ENCODE measurements around the gene WIZ.
"Not testable (repeated sequence)": the region's sequence is repeated elsewhere in the genome, so short reads cannot be mapped to it uniquely, and the experiment has no call there.

WIZ gene, protein sequence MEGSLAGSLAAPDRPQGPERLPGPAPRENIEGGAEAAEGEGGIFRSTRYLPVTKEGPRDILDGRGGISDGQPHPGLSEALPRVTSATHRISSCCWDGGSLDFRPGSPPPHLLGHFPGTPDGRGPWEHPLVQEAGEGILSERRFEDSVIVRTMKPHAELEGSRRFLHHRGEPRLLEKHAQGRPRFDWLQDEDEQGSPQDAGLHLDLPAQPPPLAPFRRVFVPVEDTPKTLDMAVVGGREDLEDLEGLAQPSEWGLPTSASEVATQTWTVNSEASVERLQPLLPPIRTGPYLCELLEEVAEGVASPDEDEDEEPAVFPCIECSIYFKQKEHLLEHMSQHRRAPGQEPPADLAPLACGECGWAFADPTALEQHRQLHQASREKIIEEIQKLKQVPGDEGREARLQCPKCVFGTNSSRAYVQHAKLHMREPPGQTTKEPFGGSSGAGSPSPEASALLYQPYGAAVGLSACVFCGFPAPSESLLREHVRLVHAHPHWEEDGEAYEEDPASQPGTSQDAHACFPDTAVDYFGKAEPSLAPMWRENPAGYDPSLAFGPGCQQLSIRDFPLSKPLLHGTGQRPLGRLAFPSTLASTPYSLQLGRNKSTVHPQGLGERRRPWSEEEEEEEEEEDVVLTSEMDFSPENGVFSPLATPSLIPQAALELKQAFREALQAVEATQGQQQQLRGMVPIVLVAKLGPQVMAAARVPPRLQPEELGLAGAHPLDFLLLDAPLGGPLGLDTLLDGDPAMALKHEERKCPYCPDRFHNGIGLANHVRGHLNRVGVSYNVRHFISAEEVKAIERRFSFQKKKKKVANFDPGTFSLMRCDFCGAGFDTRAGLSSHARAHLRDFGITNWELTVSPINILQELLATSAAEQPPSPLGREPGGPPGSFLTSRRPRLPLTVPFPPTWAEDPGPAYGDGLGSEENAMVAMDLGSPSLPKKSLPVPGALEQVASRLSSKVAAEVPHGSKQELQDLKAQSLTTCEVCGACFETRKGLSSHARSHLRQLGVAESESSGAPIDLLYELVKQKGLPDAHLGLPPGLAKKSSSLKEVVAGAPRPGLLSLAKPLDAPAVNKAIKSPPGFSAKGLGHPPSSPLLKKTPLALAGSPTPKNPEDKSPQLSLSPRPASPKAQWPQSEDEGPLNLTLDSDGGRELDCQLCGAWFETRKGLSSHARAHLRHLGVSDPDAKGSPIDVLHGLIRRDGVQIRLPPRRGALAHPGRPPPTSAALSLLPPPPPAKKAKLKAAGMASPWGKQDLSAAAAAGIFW (N-terminal part only)

DNA sequence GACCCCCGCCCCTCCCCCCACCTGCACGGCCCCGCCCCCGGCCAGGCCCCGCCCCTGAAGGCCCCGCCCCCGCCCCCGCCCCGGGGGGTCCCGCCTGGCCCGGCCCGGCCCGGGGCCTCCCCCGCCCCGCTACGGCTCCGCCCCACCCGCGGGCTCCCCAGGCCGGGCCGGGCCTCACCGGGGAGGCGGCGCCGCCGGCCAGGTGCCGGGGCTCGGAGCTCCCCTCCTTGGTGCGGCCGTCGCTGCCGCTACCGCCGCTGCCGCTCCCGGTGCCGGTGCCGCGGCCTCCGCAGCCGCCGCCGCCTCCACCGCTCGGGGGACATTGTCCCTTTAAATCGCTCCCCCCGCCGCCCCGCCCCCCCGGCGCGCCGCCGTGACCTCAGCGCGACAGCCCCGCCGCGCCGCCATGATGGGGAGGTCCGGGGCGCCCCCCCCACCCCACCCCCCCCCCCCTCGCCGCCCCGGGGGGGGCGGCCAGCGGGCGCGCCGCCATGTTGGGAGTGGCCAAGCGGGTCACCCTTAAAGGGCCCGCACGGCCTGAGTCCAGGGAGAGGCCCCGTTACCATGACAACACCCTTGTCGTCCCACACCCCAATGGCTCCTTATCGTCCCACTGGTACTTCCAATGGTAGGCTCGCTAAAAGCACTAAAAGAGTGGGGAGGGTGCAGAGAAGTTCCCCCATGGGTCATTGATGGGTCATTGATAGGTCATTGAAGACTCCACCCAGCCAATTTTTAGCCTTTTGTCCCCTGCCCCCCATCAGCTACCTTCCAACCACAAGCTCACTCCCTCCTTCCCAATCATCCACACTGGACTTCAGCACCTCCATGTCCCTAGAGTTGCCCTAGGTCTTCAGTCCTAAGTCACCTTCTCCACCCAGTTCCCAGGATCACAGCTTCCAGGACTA lies at the start of gene WIZ:
TSS of gene WIZ (minus strand) at position 337 of the 908 bp plus-strand sequence. CDS start 1,649 bp downstream, outside the sequence.
- peak; percentile 80 for DNase-seq (ENCODE audit: low spot score)

- no peak for DNase-seq (ENCODE audit: low spot score)
These were observed 49.2 kb upstream of the WIZ start for GRCh38 chr19:15498910-15499309.

DNA sequence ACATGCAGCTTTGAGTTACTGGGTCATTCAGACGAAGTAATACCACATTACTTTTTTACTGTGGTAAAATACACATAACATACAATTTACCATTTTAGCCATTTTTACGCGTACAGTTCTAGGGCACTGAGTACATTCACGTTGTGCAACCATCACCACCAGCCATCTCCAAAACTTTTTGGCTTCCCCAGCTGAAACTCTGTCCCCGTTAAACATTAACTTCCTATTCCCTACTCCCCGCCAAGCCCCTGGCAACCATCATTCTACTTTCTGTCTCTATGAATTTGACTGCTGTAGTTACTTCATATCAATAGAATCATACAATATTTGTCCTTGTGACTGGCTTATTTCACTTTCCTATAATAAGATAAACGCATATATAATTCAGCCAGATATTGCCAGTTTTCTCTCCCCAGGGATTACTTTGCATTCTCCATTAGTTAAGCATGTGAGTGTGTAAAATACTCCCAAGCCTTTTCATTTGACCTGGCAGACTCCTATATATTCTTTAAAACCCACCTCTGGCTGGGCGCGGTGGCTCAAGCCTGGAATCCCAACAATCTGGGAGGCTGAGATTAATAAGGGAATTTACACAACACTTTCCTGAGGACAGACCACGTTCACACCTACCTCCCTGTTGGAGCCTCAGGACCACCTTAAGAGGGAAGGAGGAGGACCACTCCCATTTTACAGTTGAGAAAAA lies 48.6 kb upstream of the WIZ start:
- no peak for DNase-seq (ENCODE audit: low spot score)

GRCh38 chr19:15495151-15495550 lies 45.4 kb upstream of the WIZ start:
- no peak for DNase-seq (ENCODE audit: low spot score)

DNA sequence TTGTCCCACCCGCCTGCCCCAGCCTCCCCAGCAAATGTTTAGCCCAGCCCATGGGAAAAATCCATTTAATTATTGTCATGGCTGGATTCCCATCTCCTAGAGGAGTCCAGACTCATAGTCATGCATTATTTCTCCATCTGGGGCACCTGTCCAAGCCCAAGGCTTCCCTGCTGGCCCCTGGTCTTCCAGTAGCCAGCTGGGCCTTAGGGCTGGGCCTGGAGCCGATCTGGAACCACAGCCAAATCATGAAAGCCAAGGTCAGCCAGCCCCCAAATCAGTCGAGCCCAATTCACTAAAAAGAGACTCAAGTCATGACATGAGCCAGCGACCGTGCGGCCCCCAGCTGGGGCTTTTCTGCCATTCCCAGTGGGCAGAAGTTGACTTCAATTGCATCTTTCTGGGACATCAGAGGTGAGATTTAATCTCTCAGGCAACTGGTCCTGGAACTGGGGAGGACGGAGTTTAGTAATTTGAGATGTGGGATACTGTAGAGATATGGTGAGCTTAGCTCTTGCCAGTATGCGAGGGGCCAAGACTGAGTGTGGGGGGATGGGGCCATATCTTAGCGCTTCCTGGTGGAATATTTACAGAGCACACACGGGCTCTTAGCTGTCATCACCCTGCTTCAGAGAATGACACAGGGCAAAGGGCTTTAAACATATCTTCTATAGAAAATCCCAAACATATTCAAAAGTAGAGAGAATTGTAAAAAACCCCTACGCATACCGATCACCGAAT lies 38.9 kb upstream of the WIZ start:
- DNase-seq (ENCODE audit: low spot score) = no peak

- DNase-seq (ENCODE audit: low spot score) = no peak
These were observed 37.3 kb upstream of the WIZ start for GRCh38 chr19:15487038-15487437.

DNA sequence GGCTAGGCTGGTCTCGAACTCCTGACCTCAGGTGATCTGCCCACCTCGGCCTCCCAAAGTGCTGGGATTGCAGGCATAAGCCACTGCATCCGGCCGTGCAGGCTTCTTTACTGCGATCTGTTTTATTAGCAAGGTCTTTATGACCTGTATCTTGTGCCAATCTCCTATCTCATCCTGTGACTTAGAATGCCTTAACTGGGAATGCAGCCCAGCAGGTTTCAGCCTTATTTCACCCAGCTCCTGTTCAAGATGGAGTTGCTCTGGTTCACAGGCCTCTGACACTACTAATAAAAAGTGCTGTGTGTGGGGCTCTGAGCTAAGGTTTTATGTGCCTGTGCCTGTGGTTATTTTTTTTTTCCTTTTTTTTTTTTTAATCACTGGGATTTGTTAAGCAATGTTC lies 36.0 kb upstream of the WIZ start:
- DNase-seq (ENCODE audit: low spot score) = not testable (repeated sequence)

DNA sequence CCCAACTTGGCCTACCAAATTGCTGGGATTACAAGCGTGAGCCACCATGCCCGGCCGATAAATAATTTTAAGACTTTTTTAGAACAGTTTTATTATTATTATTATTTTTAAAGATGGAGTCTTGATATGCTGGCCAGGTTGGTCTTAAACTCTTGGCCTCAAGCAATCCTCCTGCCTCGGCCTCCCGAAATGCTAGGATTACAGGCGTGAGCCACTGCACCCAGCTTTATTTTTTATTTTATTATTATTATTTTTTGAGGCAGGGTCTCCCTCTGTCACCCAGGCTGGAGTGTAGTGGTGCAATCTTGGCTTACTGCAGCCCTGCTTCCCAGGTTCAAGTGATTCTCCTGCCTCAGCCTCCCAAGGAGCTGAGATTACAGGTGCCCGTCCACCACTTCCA lies 31.2 kb upstream of the WIZ start:
- DNase-seq (ENCODE audit: low spot score) = not testable (repeated sequence)

- DNase-seq (ENCODE audit: low spot score) = no peak
These were observed 29.9 kb upstream of the WIZ start, which contains the start of gene PGLYRP2 for GRCh38 chr19:15479391-15480345. Gene PGLYRP2 (minus strand): TSS chr19:15479501. CDS start chr19:15479371, 130 bp downstream.

GRCh38 chr19:15476325-15476724 lies 26.6 kb upstream of the WIZ start:
- no peak for DNase-seq (ENCODE audit: low spot score)

- DNase-seq (ENCODE audit: low spot score) = no peak
These were observed 25.9 kb upstream of the WIZ start for GRCh38 chr19:15475611-15476010.

GRCh38 chr19:15475169-15475568 lies 25.4 kb upstream of the WIZ start:
- DNase-seq (ENCODE audit: low spot score) = no peak

- DNase-seq (ENCODE audit: low spot score) = not testable (repeated sequence)
These were observed 24.1 kb upstream of the WIZ start for GRCh38 chr19:15473821-15474220.

- DNase-seq (ENCODE audit: low spot score) = no peak
These were observed 21.9 kb upstream of the WIZ start for GRCh38 chr19:15471639-15472101.

- DNase-seq (ENCODE audit: low spot score) = no peak
These were observed 19.9 kb upstream of the WIZ start for GRCh38 chr19:15469513-15470297.

- no peak for DNase-seq (ENCODE audit: low spot score)
These were observed 19.1 kb upstream of the WIZ start for GRCh38 chr19:15468675-15469512.
